HG02943 (cell line): ENCODE results near the gene ERBB3.

Source experiments
- ATAC-seq: cut with Tn5 transposase; IDR thresholded peaks from one replicate; pipeline ENCODE4 v1.9.1; 2021; ENCODE audit warnings: mild to moderate bottlenecking, low read depth, moderate library complexity; ENCODE audit not compliant: unreplicated experiment

ERBB3 gene

GRCh38 chr12:56129206-56129941 is 49.4 kb downstream of the ERBB3 start:
- no peak for ATAC-seq

- no peak for ATAC-seq
Measured at GRCh38 chr12:56129942-56130495, 50.1 kb downstream of the ERBB3 start.

GRCh38 chr12:56130876-56131275 is 50.9 kb downstream of the ERBB3 start:
- ATAC-seq, result no peak

- no peak for ATAC-seq
Measured at GRCh38 chr12:56134897-56135296, 54.9 kb downstream of the ERBB3 start.

- ATAC-seq, result no peak
Measured at GRCh38 chr12:56137853-56138571, 58.0 kb downstream of the ERBB3 start.

GRCh38 chr12:56141946-56142784 is 62.2 kb downstream of the ERBB3 start:
- ATAC-seq, result no peak

GRCh38 chr12:56143217-56143616 is 63.3 kb downstream of the ERBB3 start:
- ATAC-seq, result no peak

- ATAC-seq, result no peak
Measured at GRCh38 chr12:56143870-56144269, 63.9 kb downstream of the ERBB3 start.

- no peak for ATAC-seq
Measured at GRCh38 chr12:56145217-56145616, 65.3 kb downstream of the ERBB3 start.

GRCh38 chr12:56146492-56147460 is 66.8 kb downstream of the ERBB3 start:
- ATAC-seq, result no peak

GRCh38 chr12:56150563-56150962 is 70.6 kb downstream of the ERBB3 start:
- no peak for ATAC-seq

GRCh38 chr12:56151672-56152131 is 71.7 kb downstream of the ERBB3 start:
- ATAC-seq, result peak; percentile 38

- peak; percentile 81 for ATAC-seq
Measured at GRCh38 chr12:56152132-56152755, 72.3 kb downstream of the ERBB3 start, which contains the start of gene MYL6B. TSS of gene MYL6B (plus strand) at chr12:56152587. CDS start at chr12:56153919, 1,332 bp downstream.
